WTC11 (cell line): ENCODE measurements around the gene GATA3. TPM values are rescaled to one million over a fixed set of nuclear protein-coding genes. Genes with fewer than 3 reads are reported as not detected.

Source experiments
- ATAC-seq: fragments of 200-7000 bp; cut with Tn5 transposase; 2 replicates; pipeline ENCODE4 v1.10.0; 2021; ENCODE audit warnings: mild to moderate bottlenecking, moderate library complexity
- CTCF ChIA-PET: fragments of 300-600 bp; sonication (Branson Sonifier 250); formaldehyde crosslinking; loops from one replicate; lab custom pipeline; 2021; ENCODE audit warnings: antibody characterized with exemption; lab: Charles Lee
- POLR2A ChIA-PET: fragments of 350-600 bp; sonication (Branson Sonifier 250); formaldehyde crosslinking; loops from one replicate; lab custom pipeline; 2021; ENCODE audit warnings: antibody characterized with exemption; lab: Charles Lee
- DNase-seq: peaks from one replicate; pipeline ENCODE4 v3.0.0; 2021; ENCODE audit warnings: low spot score
- H3K27ac Mint-ChIP-seq: 2 replicates; pipeline ENCODE4 v1.8.0; 2021; ENCODE audit warnings: mixed read lengths
- H3K27me3 Mint-ChIP-seq: 2 replicates; pipeline ENCODE4 v1.8.0; 2021; ENCODE audit warnings: low read depth, mild to moderate bottlenecking, moderate library complexity, mixed read lengths
- H3K36me3 Mint-ChIP-seq: 2 replicates; pipeline ENCODE4 v1.8.0; 2021; ENCODE audit warnings: mixed read lengths
- H3K4me1 Mint-ChIP-seq: 2 replicates; pipeline ENCODE4 v1.8.0; 2022; ENCODE audit warnings: mixed read lengths
- H3K4me3 Mint-ChIP-seq: 2 replicates; pipeline ENCODE4 v1.8.0; 2021; ENCODE audit warnings: mild to moderate bottlenecking, moderate library complexity, mixed read lengths
- H3K9me3 Mint-ChIP-seq: 2 replicates; pipeline ENCODE4 v1.8.0; 2021; ENCODE audit warnings: mixed read lengths
- CREB1 ChIP-seq: sonication (generic); formaldehyde crosslinking; IDR thresholded peaks from 2 replicates; pipeline ENCODE4 v1.8.0; 2023; ENCODE audit warnings: mild to moderate bottlenecking, missing genetic modification reagents
- CREM ChIP-seq: sonication (generic); formaldehyde crosslinking; IDR thresholded peaks from 2 replicates; pipeline ENCODE4 v1.8.1; 2022; ENCODE audit warnings: mild to moderate bottlenecking, missing genetic modification reagents, moderate library complexity
- ETV6 ChIP-seq: sonication (generic); formaldehyde crosslinking; IDR thresholded peaks from 2 replicates; pipeline ENCODE4 v1.8.1; 2022; ENCODE audit warnings: mild to moderate bottlenecking, missing genetic modification reagents
- FOXK1 ChIP-seq: sonication (generic); formaldehyde crosslinking; IDR thresholded peaks from 2 replicates; pipeline ENCODE4 v1.8.0; 2022; ENCODE audit warnings: mild to moderate bottlenecking, moderate library complexity, missing genetic modification reagents
- IRF2 ChIP-seq: sonication (generic); formaldehyde crosslinking; IDR thresholded peaks from 2 replicates; pipeline ENCODE4 v1.8.0; 2022; ENCODE audit warnings: low read depth, missing genetic modification reagents, borderline replicate concordance
- NFATC4 ChIP-seq: fragments of 250-450 bp; sonication (Bioruptor Pico); IDR thresholded peaks from 2 replicates; pipeline ENCODE4 v1.9.0; 2021; ENCODE audit warnings: mild to moderate bottlenecking
- NFE2L1 ChIP-seq: sonication (generic); formaldehyde crosslinking; IDR thresholded peaks from 2 replicates; pipeline ENCODE4 v1.8.1; 2023; ENCODE audit warnings: missing genetic modification reagents
- NFYB ChIP-seq: sonication (generic); formaldehyde crosslinking; conservative IDR thresholded peaks from 2 replicates; pipeline ENCODE4 v1.8.0; 2022; ENCODE audit warnings: low read depth, missing genetic modification reagents
- TEAD1 ChIP-seq: sonication (generic); formaldehyde crosslinking; IDR thresholded peaks from 2 replicates; pipeline ENCODE4 v1.8.0; 2022; ENCODE audit warnings: mild to moderate bottlenecking, missing genetic modification reagents
- ZNF219 ChIP-seq: sonication (generic); formaldehyde crosslinking; IDR thresholded peaks from 2 replicates; pipeline ENCODE4 v1.8.0; 2023; ENCODE audit warnings: missing genetic modification reagents, mild to moderate bottlenecking, borderline replicate concordance
- ZNF317 ChIP-seq: sonication (generic); formaldehyde crosslinking; IDR thresholded peaks from 2 replicates; pipeline ENCODE4 v1.8.1; 2023; ENCODE audit warnings: low read depth, mild to moderate bottlenecking, moderate library complexity, missing genetic modification reagents, borderline replicate concordance
- total RNA-seq: library from RNA; stranded (reverse); gene quantifications from 3 replicates; pipeline ENCODE4 v1.2.3, GENCODE V29; 2021
- TF ChIP-seq, protein P1 (sequence below): sonication (generic); formaldehyde crosslinking; IDR thresholded peaks from 2 replicates; pipeline ENCODE4 v1.8.1; 2023; ENCODE audit warnings: mild to moderate bottlenecking, missing genetic modification reagents, moderate library complexity
- TF ChIP-seq, protein P2 (sequence below): sonication (generic); formaldehyde crosslinking; IDR thresholded peaks from 2 replicates; pipeline ENCODE4 v1.8.0; 2022; ENCODE audit warnings: mild to moderate bottlenecking, missing genetic modification reagents
- TF ChIP-seq, protein P3 (sequence below): sonication (generic); formaldehyde crosslinking; IDR thresholded peaks from 2 replicates; pipeline ENCODE4 v1.8.1; 2022; ENCODE audit warnings: low read depth, missing genetic modification reagents, borderline replicate concordance
- TF ChIP-seq, protein P4 (sequence below): fragments of 250-450 bp; sonication (Bioruptor Pico); IDR thresholded peaks from 2 replicates; pipeline ENCODE4 v1.9.0; 2021; ENCODE audit warnings: mild to moderate bottlenecking
- TF ChIP-seq, protein P5 (sequence below): fragments of 200-600 bp; IDR thresholded peaks from 2 replicates; pipeline ENCODE4 v1.8.0; 2022; ENCODE audit warnings: antibody characterized with exemption
- TF ChIP-seq, protein P6 (sequence below): sonication (generic); formaldehyde crosslinking; IDR thresholded peaks from 2 replicates; pipeline ENCODE4 v1.8.1; 2023; ENCODE audit warnings: mild to moderate bottlenecking, moderate library complexity, missing genetic modification reagents
- TF ChIP-seq, protein P7 (sequence below): sonication (generic); formaldehyde crosslinking; IDR thresholded peaks from 2 replicates; pipeline ENCODE4 v1.8.0; 2022; ENCODE audit warnings: mild to moderate bottlenecking, missing genetic modification reagents
- TF ChIP-seq, protein P8 (sequence below): sonication (generic); formaldehyde crosslinking; IDR thresholded peaks from 2 replicates; pipeline ENCODE4 v1.8.1; 2022; ENCODE audit warnings: mild to moderate bottlenecking, moderate library complexity, missing genetic modification reagents

Gene GATA3
- total RNA-seq, 1 experiment from 2014 or later: 0.72 TPM

DNA sequence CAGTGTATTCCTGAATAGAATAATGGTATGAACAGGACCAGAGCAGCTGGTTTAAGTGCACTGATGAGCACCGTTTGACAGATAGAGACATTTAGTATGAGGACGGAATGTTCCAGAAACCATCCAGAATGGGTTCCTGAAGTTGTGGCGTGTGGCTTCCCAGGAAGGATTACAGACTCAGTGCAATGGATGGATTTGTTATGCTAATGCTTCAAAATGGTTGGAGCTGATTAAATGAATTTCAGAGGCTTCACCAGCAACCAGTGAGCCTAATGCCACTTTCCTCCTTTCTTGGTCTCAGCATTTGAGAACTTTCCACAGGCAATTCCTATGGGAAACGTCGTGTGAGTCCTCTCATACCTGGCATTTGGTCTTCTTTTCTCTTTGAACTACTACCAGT lies 9.9 kb downstream of the GATA3 start:
- CTCF ChIA-PET: interaction anchor here (0.6 kb wide), 1 partner anchor 77 kb away, joined by 5 read pairs; no protein-coding TSS in a partner anchor
- Mint-ChIP-seq H3K27ac (no peak overlapping the region), H3K9me3 (no peaks in the 10 kb centered on the region), H3K36me3 (no peaks in the 10 kb centered on the region), H3K27me3 (peaks cover 84% of the 10 kb centered on the region), H3K4me3 (peak overlapping the region; percentile 61), H3K4me1 (peaks cover 71% of the 10 kb centered on the region)
- ATAC-seq (peak; percentile 17), DNase-seq (no peak)
- POLR2A ChIA-PET: no interaction called here
- TF ChIP-seq ZNF219 (CRISPR knock-in tag): no peak
- peak; percentile 31; the same call in 1 of the 2 replicates for TF ChIP-seq ETV6 (CRISPR knock-in tag)
- 0 out of 2 replicates have a peak, but pooled peaks have one; percentile 17 for TF ChIP-seq TEAD1 (CRISPR knock-in tag)

DNA sequence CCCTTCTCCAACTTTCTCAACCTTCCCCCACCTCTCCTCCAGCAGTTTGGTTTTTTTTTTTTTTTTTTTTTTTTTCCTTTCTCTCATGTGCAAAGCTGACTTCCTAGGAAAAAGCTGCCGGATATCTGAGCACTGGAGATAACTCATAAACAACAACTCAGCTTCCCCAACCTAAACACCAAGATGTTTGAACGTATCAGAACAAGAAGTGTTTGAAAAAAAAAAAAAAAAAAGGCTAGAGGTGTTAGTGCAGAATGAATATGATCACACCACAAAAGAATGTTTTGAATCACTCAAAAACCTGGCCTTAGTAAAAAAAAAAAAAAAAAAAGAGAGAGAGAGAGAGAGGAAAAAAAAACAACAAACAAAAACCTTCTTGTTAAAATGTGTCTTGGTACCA lies 11.2 kb downstream of the GATA3 start:
- DNase-seq: no peak
- POLR2A ChIA-PET: interaction anchor here (0.6 kb wide), 2 partner anchors 14 to 901 kb away, joined by 3 to 4 read pairs; no protein-coding TSS in a partner anchor

More for the DNA sequence above, 11.2 kb downstream of the GATA3 start:
- no peak overlapping the region; the same call in 1 of the 2 replicates for H3K4me3 Mint-ChIP-seq
- peaks cover 72% of the 10 kb centered on the region for H3K27me3 Mint-ChIP-seq
- ATAC-seq: no peak
- TF ChIP-seq ZNF317 (CRISPR knock-in tag) (no peak), IRF2 (CRISPR knock-in tag) (no peak), NFE2L1 (CRISPR knock-in tag) (no peak), NFYB (CRISPR knock-in tag) (no peak), NFATC4 (no peak), CREB1 (CRISPR knock-in tag) (no peak), CREM (CRISPR knock-in tag) (no peak), FOXK1 (CRISPR knock-in tag) (no peak)
- TF ChIP-seq, protein P1, sequence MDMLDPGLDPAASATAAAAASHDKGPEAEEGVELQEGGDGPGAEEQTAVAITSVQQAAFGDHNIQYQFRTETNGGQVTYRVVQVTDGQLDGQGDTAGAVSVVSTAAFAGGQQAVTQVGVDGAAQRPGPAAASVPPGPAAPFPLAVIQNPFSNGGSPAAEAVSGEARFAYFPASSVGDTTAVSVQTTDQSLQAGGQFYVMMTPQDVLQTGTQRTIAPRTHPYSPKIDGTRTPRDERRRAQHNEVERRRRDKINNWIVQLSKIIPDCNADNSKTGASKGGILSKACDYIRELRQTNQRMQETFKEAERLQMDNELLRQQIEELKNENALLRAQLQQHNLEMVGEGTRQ: no peak
- TF ChIP-seq, protein P2, sequence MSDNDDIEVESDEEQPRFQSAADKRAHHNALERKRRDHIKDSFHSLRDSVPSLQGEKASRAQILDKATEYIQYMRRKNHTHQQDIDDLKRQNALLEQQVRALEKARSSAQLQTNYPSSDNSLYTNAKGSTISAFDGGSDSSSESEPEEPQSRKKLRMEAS (CRISPR knock-in tag): no peak
- TF ChIP-seq, protein P3, sequence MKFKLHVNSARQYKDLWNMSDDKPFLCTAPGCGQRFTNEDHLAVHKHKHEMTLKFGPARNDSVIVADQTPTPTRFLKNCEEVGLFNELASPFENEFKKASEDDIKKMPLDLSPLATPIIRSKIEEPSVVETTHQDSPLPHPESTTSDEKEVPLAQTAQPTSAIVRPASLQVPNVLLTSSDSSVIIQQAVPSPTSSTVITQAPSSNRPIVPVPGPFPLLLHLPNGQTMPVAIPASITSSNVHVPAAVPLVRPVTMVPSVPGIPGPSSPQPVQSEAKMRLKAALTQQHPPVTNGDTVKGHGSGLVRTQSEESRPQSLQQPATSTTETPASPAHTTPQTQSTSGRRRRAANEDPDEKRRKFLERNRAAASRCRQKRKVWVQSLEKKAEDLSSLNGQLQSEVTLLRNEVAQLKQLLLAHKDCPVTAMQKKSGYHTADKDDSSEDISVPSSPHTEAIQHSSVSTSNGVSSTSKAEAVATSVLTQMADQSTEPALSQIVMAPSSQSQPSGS: no peak
- TF ChIP-seq, protein P4, sequence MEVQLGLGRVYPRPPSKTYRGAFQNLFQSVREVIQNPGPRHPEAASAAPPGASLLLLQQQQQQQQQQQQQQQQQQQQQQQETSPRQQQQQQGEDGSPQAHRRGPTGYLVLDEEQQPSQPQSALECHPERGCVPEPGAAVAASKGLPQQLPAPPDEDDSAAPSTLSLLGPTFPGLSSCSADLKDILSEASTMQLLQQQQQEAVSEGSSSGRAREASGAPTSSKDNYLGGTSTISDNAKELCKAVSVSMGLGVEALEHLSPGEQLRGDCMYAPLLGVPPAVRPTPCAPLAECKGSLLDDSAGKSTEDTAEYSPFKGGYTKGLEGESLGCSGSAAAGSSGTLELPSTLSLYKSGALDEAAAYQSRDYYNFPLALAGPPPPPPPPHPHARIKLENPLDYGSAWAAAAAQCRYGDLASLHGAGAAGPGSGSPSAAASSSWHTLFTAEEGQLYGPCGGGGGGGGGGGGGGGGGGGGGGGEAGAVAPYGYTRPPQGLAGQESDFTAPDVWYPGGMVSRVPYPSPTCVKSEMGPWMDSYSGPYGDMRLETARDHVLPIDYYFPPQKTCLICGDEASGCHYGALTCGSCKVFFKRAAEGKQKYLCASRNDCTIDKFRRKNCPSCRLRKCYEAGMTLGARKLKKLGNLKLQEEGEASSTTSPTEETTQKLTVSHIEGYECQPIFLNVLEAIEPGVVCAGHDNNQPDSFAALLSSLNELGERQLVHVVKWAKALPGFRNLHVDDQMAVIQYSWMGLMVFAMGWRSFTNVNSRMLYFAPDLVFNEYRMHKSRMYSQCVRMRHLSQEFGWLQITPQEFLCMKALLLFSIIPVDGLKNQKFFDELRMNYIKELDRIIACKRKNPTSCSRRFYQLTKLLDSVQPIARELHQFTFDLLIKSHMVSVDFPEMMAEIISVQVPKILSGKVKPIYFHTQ (CRISPR knock-in tag): no peak
- TF ChIP-seq, protein P5, sequence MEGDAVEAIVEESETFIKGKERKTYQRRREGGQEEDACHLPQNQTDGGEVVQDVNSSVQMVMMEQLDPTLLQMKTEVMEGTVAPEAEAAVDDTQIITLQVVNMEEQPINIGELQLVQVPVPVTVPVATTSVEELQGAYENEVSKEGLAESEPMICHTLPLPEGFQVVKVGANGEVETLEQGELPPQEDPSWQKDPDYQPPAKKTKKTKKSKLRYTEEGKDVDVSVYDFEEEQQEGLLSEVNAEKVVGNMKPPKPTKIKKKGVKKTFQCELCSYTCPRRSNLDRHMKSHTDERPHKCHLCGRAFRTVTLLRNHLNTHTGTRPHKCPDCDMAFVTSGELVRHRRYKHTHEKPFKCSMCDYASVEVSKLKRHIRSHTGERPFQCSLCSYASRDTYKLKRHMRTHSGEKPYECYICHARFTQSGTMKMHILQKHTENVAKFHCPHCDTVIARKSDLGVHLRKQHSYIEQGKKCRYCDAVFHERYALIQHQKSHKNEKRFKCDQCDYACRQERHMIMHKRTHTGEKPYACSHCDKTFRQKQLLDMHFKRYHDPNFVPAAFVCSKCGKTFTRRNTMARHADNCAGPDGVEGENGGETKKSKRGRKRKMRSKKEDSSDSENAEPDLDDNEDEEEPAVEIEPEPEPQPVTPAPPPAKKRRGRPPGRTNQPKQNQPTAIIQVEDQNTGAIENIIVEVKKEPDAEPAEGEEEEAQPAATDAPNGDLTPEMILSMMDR: no peak
- TF ChIP-seq, protein P6, sequence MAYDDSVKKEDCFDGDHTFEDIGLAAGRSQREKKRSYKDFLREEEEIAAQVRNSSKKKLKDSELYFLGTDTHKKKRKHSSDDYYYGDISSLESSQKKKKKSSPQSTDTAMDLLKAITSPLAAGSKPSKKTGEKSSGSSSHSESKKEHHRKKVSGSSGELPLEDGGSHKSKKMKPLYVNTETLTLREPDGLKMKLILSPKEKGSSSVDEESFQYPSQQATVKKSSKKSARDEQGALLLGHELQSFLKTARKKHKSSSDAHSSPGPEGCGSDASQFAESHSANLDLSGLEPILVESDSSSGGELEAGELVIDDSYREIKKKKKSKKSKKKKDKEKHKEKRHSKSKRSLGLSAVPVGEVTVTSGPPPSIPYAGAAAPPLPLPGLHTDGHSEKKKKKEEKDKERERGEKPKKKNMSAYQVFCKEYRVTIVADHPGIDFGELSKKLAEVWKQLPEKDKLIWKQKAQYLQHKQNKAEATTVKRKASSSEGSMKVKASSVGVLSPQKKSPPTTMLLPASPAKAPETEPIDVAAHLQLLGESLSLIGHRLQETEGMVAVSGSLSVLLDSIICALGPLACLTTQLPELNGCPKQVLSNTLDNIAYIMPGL (CRISPR knock-in tag): no peak
- TF ChIP-seq, protein P7, sequence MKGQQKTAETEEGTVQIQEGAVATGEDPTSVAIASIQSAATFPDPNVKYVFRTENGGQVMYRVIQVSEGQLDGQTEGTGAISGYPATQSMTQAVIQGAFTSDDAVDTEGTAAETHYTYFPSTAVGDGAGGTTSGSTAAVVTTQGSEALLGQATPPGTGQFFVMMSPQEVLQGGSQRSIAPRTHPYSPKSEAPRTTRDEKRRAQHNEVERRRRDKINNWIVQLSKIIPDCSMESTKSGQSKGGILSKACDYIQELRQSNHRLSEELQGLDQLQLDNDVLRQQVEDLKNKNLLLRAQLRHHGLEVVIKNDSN: no peak
- TF ChIP-seq, protein P8, sequence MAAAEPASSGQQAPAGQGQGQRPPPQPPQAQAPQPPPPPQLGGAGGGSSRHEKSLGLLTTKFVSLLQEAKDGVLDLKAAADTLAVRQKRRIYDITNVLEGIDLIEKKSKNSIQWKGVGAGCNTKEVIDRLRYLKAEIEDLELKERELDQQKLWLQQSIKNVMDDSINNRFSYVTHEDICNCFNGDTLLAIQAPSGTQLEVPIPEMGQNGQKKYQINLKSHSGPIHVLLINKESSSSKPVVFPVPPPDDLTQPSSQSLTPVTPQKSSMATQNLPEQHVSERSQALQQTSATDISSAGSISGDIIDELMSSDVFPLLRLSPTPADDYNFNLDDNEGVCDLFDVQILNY: no peak
- H3K36me3 Mint-ChIP-seq: no peaks in the 10 kb centered on the region
- H3K27ac Mint-ChIP-seq: no peak overlapping the region
- H3K4me1 Mint-ChIP-seq: peaks cover 59% of the 10 kb centered on the region
- H3K9me3 Mint-ChIP-seq: no peaks in the 10 kb centered on the region
- CTCF ChIA-PET: interaction anchor here (0.7 kb wide), 2 partner anchors 197 to 628 kb away, joined by 4 to 6 read pairs; no protein-coding TSS in a partner anchor
